Uterus (tissue), 2 donors: ENCODE measurements around the gene PFDN5.
A peak's percentile ranks its signal among the peaks of the same experiment; 100 is the strongest.

Source experiments
- POLR2A ChIP-seq, 2 donors: fragments of 450-650 bp; IDR thresholded peaks; one replicate each; pipeline ENCODE4 v1.6.1; 2016; ENCODE audit warnings: antibody characterized with exemption in 2 of 2, mild to moderate bottlenecking in 1 of 2, moderate library complexity in 1 of 2
- TF ChIP-seq, protein P1 (sequence below), 4 experiments: fragments of 200-600 bp in 2 of 4; fragments of 450-650 bp in 2 of 4; sonication (generic) in 2 of 4; IDR thresholded peaks; one replicate each; pipeline ENCODE4 v1.5.1; 2016 to 2019; ENCODE audit warnings: antibody characterized with exemption in 4 of 4, mild to moderate bottlenecking in 2 of 4, moderate library complexity in 1 of 4

DNA sequence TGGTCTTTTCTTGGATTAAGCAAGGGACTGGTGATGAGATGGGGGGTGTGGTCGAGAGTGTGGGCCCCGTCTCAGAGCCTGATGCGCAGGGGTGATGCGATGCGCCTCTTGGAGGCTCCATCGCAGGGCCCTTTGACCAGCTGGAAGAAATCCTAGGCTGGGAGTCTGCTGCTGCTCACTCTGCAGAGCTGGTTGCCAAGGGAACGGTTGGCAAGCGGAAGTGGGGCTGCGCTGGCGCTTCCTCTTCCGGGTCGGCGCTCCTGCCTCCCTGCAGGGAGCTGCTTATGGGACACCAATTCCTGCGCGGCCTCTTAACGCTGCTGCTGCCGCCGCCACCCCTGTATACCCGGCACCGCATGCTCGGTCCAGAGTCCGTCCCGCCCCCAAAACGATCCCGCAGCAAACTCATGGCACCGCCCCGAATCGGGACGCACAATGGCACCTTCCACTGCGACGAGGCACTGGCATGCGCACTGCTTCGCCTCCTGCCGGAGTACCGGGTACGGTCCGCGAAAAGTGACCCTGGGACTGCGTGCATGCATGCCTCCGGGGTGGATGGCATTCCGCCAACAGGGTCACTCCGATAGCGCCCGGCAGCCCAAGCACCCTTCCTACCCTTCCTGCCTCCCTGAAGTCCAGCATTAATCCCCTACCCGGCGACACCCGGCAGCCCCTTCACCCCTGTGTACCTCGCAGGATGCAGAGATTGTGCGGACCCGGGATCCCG lies 4.3 kb downstream of the PFDN5 start, which contains the start of gene MYG1:
- TF ChIP-seq, protein P1, sequence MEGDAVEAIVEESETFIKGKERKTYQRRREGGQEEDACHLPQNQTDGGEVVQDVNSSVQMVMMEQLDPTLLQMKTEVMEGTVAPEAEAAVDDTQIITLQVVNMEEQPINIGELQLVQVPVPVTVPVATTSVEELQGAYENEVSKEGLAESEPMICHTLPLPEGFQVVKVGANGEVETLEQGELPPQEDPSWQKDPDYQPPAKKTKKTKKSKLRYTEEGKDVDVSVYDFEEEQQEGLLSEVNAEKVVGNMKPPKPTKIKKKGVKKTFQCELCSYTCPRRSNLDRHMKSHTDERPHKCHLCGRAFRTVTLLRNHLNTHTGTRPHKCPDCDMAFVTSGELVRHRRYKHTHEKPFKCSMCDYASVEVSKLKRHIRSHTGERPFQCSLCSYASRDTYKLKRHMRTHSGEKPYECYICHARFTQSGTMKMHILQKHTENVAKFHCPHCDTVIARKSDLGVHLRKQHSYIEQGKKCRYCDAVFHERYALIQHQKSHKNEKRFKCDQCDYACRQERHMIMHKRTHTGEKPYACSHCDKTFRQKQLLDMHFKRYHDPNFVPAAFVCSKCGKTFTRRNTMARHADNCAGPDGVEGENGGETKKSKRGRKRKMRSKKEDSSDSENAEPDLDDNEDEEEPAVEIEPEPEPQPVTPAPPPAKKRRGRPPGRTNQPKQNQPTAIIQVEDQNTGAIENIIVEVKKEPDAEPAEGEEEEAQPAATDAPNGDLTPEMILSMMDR (IDR thresholded peaks at IDR 0.05), result peak in 3 of 4 experiments; percentile 4 to 43 (median 32)
- TF ChIP-seq POLR2A (IDR thresholded peaks at IDR 0.05), result peak in 1 of 2 donors; percentile 57
